ENCODE data around the gene RPS3. TPM values are rescaled to one million over a fixed set of nuclear protein-coding genes. Genes with fewer than 3 reads are reported as not detected.

RPS3 gene
- total RNA-seq, 1 experiment from 2014 or later = 2,875 TPM

- no TSS peak for BruUV-seq (replicated peaks)
- TF ChIP-seq CTCF (conservative IDR thresholded peaks at IDR 0.05; ENCODE audit: low read depth, low read length) = no peak
- no peak for TF ChIP-seq EZH2 (IDR thresholded peaks at IDR 0.05; ENCODE audit: borderline replicate concordance, low read depth, low read length, poor library complexity, severe bottlenecking)
- no peak for DNase-seq (ENCODE audit: low spot score)
- Histone ChIP-seq H3K9me3 (ENCODE audit: low read depth, low read length, poor library complexity, severe bottlenecking) (no peaks in the 10 kb centered on the region), H3K4me1 (ENCODE audit: insufficient read depth, low read length, poor library complexity, severe bottlenecking) (peaks cover 25% of the 10 kb centered on the region), H3K27ac (ENCODE audit: low read depth, low read length, poor library complexity, severe bottlenecking) (peak overlapping the region; percentile 94), H3K27me3 (replicated peaks; ENCODE audit: insufficient read depth, low read depth, low read length, poor library complexity) (no peaks in the 10 kb centered on the region), H3K4me3 (ENCODE audit: low read depth, low read length, poor library complexity, severe bottlenecking) (peak overlapping the region; percentile 70), H3K36me3 (ENCODE audit: insufficient read depth, low read length, poor library complexity, severe bottlenecking) (peaks cover 78% of the 10 kb centered on the region)
- POLR2A ChIA-PET (ENCODE audit: low non-redundant PET) = no interaction called here
- CTCF ChIA-PET = interaction anchor here (0.9 kb wide), 1 partner anchor 14 kb away, joined by 4 read pairs; no protein-coding TSS in a partner anchor
- intact Hi-C loops (cut with micrococcal nuclease; ENCODE audit: unreplicated experiment) = no loop called here
These were observed 3.7 kb downstream of the RPS3 start for GRCh38 chr11:75403037-75403436.

GRCh38 chr11:75403983-75404658 lies 4.8 kb downstream of the RPS3 start:
- peaks cover 25% of the 10 kb centered on the region for H3K4me1 ChIP-seq (ENCODE audit: insufficient read depth, low read length, poor library complexity, severe bottlenecking)
- no peaks in the 10 kb centered on the region for H3K27me3 ChIP-seq (replicated peaks; ENCODE audit: insufficient read depth, low read depth, low read length, poor library complexity)
- peaks cover 88% of the 10 kb centered on the region for H3K36me3 ChIP-seq (ENCODE audit: insufficient read depth, low read length, poor library complexity, severe bottlenecking)
- TF ChIP-seq CTCF (conservative IDR thresholded peaks at IDR 0.05; ENCODE audit: low read depth, low read length) = no peak
- no peak for TF ChIP-seq EZH2 (IDR thresholded peaks at IDR 0.05; ENCODE audit: borderline replicate concordance, low read depth, low read length, poor library complexity, severe bottlenecking)
- no peak overlapping the region for H3K4me3 ChIP-seq (ENCODE audit: low read depth, low read length, poor library complexity, severe bottlenecking)
- no peaks in the 10 kb centered on the region for H3K9me3 ChIP-seq (ENCODE audit: low read depth, low read length, poor library complexity, severe bottlenecking)
- POLR2A ChIA-PET (ENCODE audit: low non-redundant PET) = no interaction called here
- CTCF ChIA-PET = no interaction called here
- H3K27ac ChIP-seq (ENCODE audit: low read depth, low read length, poor library complexity, severe bottlenecking) = peak overlapping the region; percentile 94
- DNase-seq (ENCODE audit: low spot score) = no peak
- intact Hi-C loops (cut with micrococcal nuclease; ENCODE audit: unreplicated experiment) = no loop called here
- no TSS peak for BruUV-seq (replicated peaks)

GRCh38 chr11:75406338-75406777 lies 7.0 kb downstream of the RPS3 start:
- Histone ChIP-seq H3K27ac (ENCODE audit: low read depth, low read length, poor library complexity, severe bottlenecking) (no peak overlapping the region), H3K9me3 (ENCODE audit: low read depth, low read length, poor library complexity, severe bottlenecking) (no peaks in the 10 kb centered on the region), H3K4me3 (ENCODE audit: low read depth, low read length, poor library complexity, severe bottlenecking) (no peak overlapping the region), H3K4me1 (ENCODE audit: insufficient read depth, low read length, poor library complexity, severe bottlenecking) (peaks cover 21% of the 10 kb centered on the region), H3K36me3 (ENCODE audit: insufficient read depth, low read length, poor library complexity, severe bottlenecking) (peaks cover 77% of the 10 kb centered on the region), H3K27me3 (replicated peaks; ENCODE audit: insufficient read depth, low read depth, low read length, poor library complexity) (no peaks in the 10 kb centered on the region)
- intact Hi-C loops (cut with micrococcal nuclease; ENCODE audit: unreplicated experiment) = no loop called here
- ChIA-PET CTCF (no interaction called here), POLR2A (ENCODE audit: low non-redundant PET) (interaction anchor here (0.8 kb wide), 1 partner anchor 19 kb away, joined by 4 read pairs; no protein-coding TSS in a partner anchor)
- no peak for DNase-seq (ENCODE audit: low spot score)
- no TSS peak for BruUV-seq (replicated peaks)
- TF ChIP-seq CTCF (conservative IDR thresholded peaks at IDR 0.05; ENCODE audit: low read depth, low read length) (no peak), EZH2 (IDR thresholded peaks at IDR 0.05; ENCODE audit: borderline replicate concordance, low read depth, low read length, poor library complexity, severe bottlenecking) (no peak)
